Tibial artery (tissue), 4 donors: Measurements from ENCODE around the gene CACNA1A.

ENCODE experiments used
- DNase-seq, 2 donors: peaks; one replicate each; pipeline ENCODE4 v3.0.0-alpha.2; 2019
- H3K27ac ChIP-seq, 2 donors: fragments of 200-600 bp; sonication (generic) in 1 of 2; 1 replicate in 1 of 2; 2 replicates in 1 of 2; pipeline ENCODE4 v1.5.1; 2018 to 2019; ENCODE audit warnings: mild to moderate bottlenecking in 1 of 2
- H3K27me3 ChIP-seq, 2 donors: fragments of 200-600 bp; sonication (generic) in 1 of 2; one replicate each; pipeline versions ENCODE4 v1.5.1 to v1.6.0; 2016 to 2019
- H3K36me3 ChIP-seq, 3 donors: fragments of 200-600 bp; sonication (generic) in 2 of 3; one replicate each; pipeline ENCODE4 v1.5.1; 2016 to 2019; ENCODE audit warnings: mild to moderate bottlenecking in 2 of 3
- H3K4me1 ChIP-seq, 4 donors: fragments of 200-600 bp; sonication (generic) in 2 of 4; 1 replicate in 3 of 4; 2 replicates in 1 of 4; pipeline ENCODE4 v1.5.1; 2016 to 2019
- H3K4me3 ChIP-seq, 2 donors: fragments of 200-600 bp; sonication (generic) in 1 of 2; 1 replicate in 1 of 2; 2 replicates in 1 of 2; pipeline ENCODE4 v1.5.1; 2018 to 2019; ENCODE audit warnings: mild to moderate bottlenecking in 2 of 2
- H3K9me3 ChIP-seq, 3 donors: fragments of 200-600 bp; sonication (generic) in 1 of 3; one replicate each; pipeline ENCODE4 v1.5.1; 2016 to 2019
- intact Hi-C: fragments of 100-400 bp; cut with DNase I; formaldehyde crosslinking; loops from one replicate; pipeline ENCODE4 v1.15.0; 2023; ENCODE audit warnings: low total_unique reads
- TF ChIP-seq, protein P1 (sequence below), 2 experiments: fragments of 200-600 bp in 1 of 2; fragments of 450-650 bp in 1 of 2; IDR thresholded peaks; one replicate each; pipeline ENCODE4 v1.5.1; 2017 to 2019; ENCODE audit warnings: antibody characterized with exemption in 2 of 2, mild to moderate bottlenecking in 1 of 2, moderate library complexity in 1 of 2

CACNA1A gene

DNA sequence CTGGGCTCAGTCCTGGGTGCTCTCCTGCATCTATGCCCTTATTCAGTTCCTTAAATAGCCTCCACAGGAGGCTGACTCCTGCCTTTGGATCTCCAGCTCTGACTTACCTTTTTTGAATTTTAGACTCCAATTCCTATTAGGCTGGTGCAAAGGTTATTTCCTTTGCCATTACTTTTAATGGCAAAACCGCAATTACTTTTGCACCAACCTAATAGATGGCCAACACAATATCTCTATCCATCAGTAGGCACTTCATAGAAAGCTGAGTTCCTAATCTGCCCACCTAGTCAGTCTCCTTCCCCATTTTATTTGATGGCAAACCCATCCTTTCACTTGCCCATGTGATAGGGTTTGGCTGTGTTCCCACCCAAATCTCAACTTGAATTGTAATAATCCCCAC, 95.3 kb downstream of the CACNA1A start:
- Histone ChIP-seq H3K27ac (no peak overlapping the region), H3K9me3 (no peaks in the 10 kb centered on the region), H3K4me1 (no peaks in the 10 kb centered on the region), H3K36me3 (no peaks in the 10 kb centered on the region), H3K4me3 (no peak overlapping the region), H3K27me3 (no peaks in the 10 kb centered on the region)
- DNase-seq, result no peak
- intact Hi-C loops, result no loop called here
- TF ChIP-seq, protein P1, sequence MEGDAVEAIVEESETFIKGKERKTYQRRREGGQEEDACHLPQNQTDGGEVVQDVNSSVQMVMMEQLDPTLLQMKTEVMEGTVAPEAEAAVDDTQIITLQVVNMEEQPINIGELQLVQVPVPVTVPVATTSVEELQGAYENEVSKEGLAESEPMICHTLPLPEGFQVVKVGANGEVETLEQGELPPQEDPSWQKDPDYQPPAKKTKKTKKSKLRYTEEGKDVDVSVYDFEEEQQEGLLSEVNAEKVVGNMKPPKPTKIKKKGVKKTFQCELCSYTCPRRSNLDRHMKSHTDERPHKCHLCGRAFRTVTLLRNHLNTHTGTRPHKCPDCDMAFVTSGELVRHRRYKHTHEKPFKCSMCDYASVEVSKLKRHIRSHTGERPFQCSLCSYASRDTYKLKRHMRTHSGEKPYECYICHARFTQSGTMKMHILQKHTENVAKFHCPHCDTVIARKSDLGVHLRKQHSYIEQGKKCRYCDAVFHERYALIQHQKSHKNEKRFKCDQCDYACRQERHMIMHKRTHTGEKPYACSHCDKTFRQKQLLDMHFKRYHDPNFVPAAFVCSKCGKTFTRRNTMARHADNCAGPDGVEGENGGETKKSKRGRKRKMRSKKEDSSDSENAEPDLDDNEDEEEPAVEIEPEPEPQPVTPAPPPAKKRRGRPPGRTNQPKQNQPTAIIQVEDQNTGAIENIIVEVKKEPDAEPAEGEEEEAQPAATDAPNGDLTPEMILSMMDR (IDR thresholded peaks at IDR 0.05), result no peak

DNA sequence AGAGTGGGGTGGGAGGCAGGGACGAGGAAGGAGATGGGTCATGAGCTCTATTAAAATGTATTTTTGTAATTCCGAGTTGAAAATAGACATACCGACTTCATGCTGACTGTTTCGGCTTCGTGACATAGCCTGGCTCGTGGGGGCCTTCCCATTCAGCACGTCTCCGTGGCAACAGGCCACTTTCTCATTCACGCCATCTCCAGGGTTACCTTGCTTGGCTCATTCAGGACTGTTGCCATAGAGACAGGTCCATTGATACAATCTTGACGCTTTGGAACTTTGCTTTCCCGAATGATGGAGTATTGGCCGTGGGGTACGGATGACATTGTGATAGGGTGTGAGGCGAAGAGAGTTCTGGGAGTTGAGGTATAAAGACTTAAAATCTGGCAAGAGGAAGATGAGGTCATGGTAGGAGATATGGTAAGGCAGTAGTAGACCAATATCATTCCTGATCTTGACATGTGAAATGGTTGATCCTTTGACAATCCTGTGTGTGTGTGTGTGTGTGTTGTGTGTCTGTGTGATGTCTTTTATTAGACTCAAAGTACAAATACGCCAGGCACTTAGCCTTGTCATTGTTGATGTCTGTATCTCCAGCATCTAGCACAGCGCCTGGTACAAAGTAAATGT, 97.3 kb downstream of the CACNA1A start:
- Histone ChIP-seq H3K4me1 (no peaks in the 10 kb centered on the region), H3K36me3 (no peaks in the 10 kb centered on the region), H3K4me3 (no peak overlapping the region), H3K27me3 (no peaks in the 10 kb centered on the region), H3K27ac (no peak overlapping the region), H3K9me3 (no peaks in the 10 kb centered on the region)
- intact Hi-C loops, result no loop called here
- TF ChIP-seq, protein P1 (IDR thresholded peaks at IDR 0.05), result no peak
- DNase-seq, result no peak

DNA sequence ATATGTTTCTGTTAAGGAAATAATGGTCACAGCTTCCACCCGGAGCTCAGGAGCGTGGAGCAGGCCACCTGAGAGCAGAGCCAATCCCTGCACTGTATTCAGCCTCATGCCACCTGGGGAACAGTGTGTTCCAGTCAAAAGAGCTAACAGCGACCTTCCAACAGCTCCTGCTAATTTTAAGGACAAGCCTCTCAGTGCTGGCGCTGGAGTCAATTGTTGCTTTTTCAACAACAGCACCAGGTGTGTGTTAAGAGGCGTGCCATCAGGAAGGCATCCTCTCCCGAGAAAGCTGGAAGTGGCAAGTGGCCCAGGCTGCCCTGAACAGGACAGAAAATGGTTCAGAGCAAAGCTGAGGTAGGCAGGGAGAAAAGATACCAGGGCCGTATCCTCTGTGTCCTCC, 102.0 kb downstream of the CACNA1A start:
- TF ChIP-seq, protein P1 (IDR thresholded peaks at IDR 0.05), result no peak
- H3K36me3 ChIP-seq, result no peaks in the 10 kb centered on the region
- H3K27me3 ChIP-seq, result peaks cover 0 to 5% of the 10 kb centered on the region in 2 donors
- H3K4me1 ChIP-seq, result no peaks in the 10 kb centered on the region
- H3K9me3 ChIP-seq, result peaks cover 0 to 13% (median 10%) of the 10 kb centered on the region in 3 donors
- H3K4me3 ChIP-seq, result no peak overlapping the region
- H3K27ac ChIP-seq, result no peak overlapping the region
- intact Hi-C loops, result no loop called here
- DNase-seq, result no peak

DNA sequence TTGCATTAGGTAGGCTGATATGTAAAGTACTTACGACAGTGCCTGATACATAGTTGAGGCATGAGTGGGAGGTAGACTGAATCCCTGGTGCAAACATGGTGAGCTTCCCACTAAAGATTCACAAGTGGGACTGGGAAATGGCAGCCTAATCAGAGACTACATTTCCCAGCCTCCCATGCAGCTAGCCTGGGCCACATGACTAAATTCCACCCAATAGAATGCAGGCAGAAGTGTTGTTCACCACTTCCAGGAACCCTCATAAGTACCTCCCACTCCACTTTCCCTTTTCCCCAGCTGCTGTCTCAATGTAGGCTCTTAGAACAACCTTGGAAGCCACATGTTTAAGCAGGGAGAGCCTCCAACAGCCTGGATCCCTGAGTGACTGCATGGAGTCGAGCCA, 104.9 kb downstream of the CACNA1A start:
- peaks cover 0 to 13% (median 10%) of the 10 kb centered on the region in 3 donors for H3K9me3 ChIP-seq
- no peak for DNase-seq
- H3K27ac ChIP-seq, result no peak overlapping the region
- intact Hi-C loops, result no loop called here
- peaks cover 0 to 9% (median 5%) of the 10 kb centered on the region in 4 donors for H3K4me1 ChIP-seq
- H3K4me3 ChIP-seq, result no peak overlapping the region
- TF ChIP-seq, protein P1 (IDR thresholded peaks at IDR 0.05), result no peak
- peaks cover 0 to 5% of the 10 kb centered on the region in 2 donors for H3K27me3 ChIP-seq
- no peaks in the 10 kb centered on the region for H3K36me3 ChIP-seq

DNA sequence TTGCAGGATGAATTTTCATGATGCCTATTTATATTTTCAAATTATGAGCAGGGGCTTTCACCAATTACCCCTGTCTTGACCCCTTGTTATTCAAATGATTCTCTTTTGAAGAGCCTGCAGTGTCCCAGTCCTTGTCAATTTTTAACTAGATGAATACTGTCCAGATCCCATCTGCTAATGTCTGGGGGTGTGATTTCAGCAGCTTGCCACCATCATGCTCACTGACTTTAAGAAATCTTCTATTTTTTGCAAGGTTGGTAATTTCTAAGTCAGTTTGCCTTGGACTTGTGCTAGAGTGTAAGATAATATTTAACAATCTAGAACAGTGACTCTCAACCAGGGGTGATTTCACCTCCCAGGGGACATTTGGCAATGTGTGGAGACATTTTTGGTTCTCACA, 106.0 kb downstream of the CACNA1A start:
- Histone ChIP-seq H3K27ac (no peak overlapping the region), H3K36me3 (no peaks in the 10 kb centered on the region), H3K4me3 (no peak overlapping the region), H3K9me3 (peaks cover 0 to 13% (median 10%) of the 10 kb centered on the region in 3 donors), H3K4me1 (peaks cover 0 to 13% (median 7%) of the 10 kb centered on the region in 4 donors), H3K27me3 (peaks cover 0 to 5% of the 10 kb centered on the region in 2 donors)
- DNase-seq, result no peak
- intact Hi-C loops, result no loop called here
- TF ChIP-seq, protein P1 (IDR thresholded peaks at IDR 0.05), result no peak
